Skeletal muscle cell (primary cell): ENCODE data around the gene MS4A18.
"Not testable (repeated sequence)": the region's sequence is repeated elsewhere in the genome, so short reads cannot be mapped to it uniquely, and the experiment has no call there.

Experiments used
- DNase-seq: peaks from one replicate; pipeline ENCODE4 v3.0.0-alpha.2; 2010; ENCODE audit warnings: low read depth
- H3K4me3 ChIP-seq: 2 replicates; pipeline ENCODE4 v1.5.1; 2011; ENCODE audit warnings: low read depth, mild to moderate bottlenecking, control low read depth, low read length, moderate library complexity

The MS4A18 gene

DNA sequence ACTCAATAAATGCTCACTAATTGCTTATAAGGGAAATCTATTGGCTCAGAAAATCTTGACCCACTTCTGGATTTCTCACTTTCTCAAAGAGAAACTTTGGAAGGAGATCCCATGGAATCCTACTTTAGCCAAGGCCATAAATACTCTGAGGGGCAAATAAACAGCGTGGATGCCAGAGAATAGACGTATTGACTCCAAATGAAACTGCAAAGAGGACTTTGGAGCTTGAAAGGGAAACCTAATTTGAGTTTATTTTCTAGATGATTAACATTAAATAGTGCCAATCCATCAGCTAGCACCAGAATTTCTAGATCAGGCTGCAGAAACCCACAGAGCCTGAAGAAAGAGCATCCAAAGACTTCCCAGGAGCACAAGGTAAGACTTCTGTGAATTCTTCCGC lies at the start of gene MS4A18:
Gene MS4A18 (plus strand): TSS at position 301 of the 400 bp plus-strand sequence.
- no peak within 1 kb of the TSS for H3K4me3 ChIP-seq
- no peak for DNase-seq

DNA sequence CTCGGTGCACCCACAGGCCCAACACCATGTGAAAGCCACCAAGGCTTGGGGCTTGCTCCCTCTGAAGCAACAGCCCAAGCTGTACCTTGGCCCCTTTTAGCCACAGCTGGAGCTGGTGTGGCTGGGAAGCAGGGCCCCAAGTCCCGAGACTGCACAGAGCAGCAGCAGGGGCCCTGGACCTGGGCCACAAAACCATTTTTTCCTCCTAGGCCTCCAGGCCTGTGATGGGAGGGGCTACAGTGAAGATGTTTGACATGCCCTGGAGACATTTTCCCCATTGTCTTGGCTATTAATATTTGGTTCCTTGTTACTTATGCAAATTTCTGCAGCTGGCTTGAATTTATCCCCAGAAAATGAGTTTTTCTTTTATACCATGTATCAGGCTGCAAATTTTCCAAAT lies 46.3 kb upstream of the MS4A18 start:
- not testable (repeated sequence) for H3K4me3 ChIP-seq, DNase-seq

DNA sequence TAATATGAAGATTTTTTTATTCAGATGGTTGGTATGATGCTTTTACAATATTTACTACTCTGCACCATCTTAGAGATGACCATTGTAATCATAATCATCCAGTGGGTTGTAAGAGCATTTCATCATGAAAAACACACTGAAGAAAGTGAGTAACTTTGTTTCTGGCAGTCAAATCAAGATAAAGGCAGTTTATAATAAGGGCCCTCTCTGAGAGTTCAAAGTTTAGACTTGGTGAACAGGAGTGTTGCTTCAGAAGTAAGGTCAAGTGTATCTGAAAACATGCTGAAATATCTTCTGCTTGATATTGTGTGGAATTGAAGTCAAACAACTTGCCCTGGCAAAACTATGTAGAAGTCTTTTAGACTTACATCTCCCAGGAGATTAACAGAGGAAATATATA lies 44.6 kb upstream of the MS4A18 start:
- DNase-seq: no peak
- H3K4me3 ChIP-seq: no peak overlapping the region

DNA sequence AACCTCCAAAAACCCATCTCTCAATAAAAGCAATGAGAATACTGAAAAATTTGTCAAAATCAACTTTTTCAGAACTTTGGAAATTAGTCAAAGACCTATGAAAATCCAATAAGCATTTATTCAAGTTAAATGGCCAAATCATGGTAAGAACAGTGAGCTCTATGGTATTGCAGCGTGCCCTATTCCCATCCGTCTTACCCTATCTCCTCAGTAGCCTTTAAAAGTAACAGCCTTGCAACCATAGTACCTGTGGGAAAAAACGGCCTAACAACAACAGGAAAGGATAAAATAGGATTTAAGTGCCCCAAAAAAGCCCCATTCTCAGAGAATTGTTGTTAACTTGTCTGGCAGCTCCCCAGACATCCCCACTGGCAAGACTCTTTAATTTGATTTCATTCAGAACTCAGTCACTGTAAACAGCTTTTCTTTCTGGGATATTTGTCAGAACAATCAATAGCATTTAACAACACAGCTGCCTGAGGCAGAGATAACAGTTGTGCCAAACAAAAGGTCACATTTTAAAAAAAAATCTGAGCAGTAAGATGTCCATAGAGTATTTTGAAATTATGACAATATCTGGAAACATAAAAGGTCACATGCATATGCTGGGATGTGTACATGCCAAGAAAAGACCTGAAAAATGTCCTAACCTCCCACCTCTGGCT lies 43.9 kb upstream of the MS4A18 start:
- no peak for DNase-seq
- no peak overlapping the region for H3K4me3 ChIP-seq

DNA sequence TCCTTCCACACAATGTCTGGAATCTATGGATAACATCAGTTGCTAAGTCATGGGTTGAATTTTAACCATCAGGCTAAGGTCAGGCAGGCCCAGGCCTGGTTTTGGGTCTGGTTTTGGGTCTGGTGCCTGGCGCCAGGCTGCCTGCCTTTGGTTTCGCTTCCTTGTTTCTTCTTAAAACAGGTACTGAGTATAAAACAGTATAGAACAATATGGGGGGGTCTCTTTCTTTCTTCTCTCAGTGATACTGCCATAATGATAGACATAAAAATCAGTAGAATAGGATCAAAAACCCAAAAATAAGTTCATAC lies 40.0 kb upstream of the MS4A18 start:
- H3K4me3 ChIP-seq, DNase-seq: not testable (repeated sequence)

DNA sequence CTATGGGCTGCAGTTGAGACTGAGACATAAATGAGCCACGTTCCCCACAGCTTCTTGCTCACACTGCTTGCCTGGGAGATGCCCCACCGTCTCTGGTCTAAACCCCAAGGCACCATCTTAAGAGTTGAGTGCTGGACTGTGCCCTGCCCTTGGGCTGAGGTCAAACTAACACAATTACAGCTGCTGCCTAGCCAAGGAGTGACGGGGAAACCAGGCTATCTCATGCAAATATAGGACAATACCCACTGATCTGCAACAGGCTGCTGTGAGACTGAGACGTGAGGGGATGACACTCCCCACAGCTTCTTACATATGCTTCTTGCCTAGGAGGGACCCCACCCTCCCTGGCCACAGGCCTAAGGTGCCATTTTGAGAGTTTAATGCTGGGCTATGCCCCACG lies 32.9 kb upstream of the MS4A18 start:
- no peak for DNase-seq

DNA sequence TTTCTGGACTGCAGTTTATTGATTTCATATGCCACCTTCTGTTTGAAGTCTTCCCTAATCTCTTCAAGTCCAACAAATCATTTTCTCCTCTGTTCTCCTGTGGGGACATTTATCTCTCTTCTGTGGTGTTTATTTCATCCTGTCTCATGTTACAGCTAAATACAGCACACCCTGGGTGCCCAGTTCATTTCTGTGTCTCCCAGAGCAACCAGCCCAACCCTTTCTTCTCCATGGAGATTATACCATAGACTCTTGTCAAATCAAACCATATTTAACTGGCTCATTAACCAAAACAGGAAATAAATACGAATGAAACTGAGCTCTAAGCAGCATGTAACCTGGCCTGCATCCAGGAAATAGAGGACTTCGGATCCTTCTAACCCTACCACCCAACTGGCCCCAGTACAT lies 25.2 kb upstream of the MS4A18 start, which contains the start of gene MS4A8:
Gene MS4A8 (plus strand): TSS at position 329 of the 408 bp plus-strand sequence. CDS start 1,249 bp downstream, outside the sequence.
- no peak for DNase-seq
- H3K4me3 ChIP-seq: no peak within 1 kb of the TSS

More for the DNA sequence above, 32.9 kb upstream of the MS4A18 start:
- H3K4me3 ChIP-seq: no peak overlapping the region

DNA sequence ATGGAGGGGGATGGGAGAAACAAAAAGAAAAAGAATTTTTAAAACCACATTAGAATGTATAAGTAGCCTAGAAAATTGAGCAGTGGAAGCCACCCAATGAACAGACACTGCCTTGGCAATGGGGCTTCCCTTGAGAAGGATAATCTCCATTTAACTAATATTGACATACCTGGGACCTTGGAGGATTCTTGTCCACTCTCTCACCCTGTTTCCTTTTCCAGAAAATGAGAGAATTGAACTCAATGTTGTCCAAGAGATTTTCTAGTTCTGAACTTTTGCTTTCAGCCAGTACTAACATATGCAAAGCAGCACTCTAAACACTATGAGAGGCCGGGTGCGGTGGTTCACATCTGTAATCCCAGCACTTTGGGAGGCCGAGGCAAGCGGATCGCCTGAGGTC lies 24.6 kb upstream of the MS4A18 start:
- no peak overlapping the region for H3K4me3 ChIP-seq
- no peak for DNase-seq

DNA sequence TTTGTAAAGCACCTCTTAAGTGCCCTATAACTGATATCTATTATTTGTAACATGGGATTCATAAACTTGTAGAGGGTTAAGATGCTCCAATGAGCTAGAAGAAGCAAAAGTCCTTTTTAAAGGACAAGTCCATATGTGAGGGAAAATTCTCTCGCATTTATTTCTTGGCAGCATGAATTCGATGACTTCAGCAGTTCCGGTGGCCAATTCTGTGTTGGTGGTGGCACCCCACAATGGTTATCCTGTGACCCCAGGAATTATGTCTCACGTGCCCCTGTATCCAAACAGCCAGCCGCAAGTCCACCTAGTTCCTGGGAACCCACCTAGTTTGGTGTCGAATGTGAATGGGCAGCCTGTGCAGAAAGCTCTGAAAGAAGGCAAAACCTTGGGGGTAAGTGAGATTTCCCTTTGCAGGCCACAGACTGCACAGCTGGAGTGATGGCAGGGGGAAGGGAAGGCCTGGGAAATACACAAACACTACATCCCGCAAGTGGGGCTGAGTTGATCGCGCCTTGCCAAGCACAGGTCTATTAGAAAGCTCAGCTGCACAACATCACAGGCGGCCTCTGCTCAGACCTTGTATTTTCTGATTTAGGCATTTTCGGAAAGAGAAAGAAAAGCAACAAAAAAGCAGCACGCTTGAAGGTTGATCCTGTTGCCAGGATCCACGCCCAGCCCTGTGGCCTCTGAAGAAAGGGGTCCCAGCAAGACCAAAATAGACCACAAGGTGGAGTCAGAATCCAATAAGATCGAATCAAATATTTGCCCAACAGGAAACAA lies 23.6 kb upstream of the MS4A18 start:
- no peak overlapping the region for H3K4me3 ChIP-seq
- no peak for DNase-seq

DNA sequence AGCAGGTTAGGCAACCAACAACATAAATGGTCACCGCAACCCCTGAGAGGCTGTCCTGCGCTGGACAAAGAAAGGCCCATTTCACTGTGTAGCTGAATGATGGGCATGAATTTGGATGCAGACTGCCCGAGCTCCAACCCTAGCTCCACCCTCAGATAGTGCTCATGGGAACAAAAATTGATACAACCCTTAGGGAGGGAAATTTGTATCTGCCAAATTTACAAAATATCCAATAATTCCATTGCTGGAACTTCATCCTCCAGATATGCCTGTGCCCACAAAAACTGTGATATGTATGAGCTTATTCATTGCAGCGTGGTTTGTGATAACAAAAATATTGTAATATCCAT lies 23.1 kb upstream of the MS4A18 start:
- no peak for DNase-seq
- no peak overlapping the region for H3K4me3 ChIP-seq

DNA sequence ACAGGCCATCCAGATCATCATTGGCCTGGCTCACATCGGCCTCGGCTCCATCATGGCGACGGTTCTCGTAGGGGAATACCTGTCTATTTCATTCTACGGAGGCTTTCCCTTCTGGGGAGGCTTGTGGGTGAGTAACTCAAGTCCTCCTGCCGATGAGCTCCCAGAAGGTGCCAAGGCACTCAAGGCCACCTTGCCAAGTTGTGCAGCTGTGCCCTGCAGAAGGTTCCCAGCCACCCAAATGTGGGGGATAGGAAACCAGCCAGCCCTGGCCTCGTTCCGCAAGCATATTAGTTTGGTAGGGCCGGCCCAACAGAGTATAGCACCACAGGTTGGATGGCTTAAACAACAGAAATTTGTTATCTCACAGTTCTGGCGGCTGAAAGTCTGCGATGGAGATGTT lies 21.1 kb upstream of the MS4A18 start:
- DNase-seq: no peak
- H3K4me3 ChIP-seq: no peak overlapping the region

DNA sequence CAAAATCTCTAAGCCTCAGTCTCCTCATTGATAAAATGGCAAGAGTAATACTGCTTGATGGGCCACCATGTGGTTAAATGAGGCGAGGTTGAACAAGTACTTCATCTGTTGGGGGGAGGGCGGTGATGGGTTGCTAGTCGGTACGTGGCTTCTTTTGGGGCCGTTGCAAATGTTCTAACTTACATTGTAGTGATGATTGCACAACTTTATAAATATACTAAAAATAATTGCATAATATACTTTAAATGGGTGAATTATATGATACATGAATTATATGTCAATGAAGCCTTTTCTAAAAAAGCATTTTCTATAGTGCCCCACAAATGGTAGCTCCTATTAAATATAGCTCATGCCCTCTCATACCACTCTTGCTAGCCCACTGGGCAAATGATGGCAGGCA lies 18.6 kb upstream of the MS4A18 start:
- H3K4me3 ChIP-seq: no peak overlapping the region
- no peak for DNase-seq

DNA sequence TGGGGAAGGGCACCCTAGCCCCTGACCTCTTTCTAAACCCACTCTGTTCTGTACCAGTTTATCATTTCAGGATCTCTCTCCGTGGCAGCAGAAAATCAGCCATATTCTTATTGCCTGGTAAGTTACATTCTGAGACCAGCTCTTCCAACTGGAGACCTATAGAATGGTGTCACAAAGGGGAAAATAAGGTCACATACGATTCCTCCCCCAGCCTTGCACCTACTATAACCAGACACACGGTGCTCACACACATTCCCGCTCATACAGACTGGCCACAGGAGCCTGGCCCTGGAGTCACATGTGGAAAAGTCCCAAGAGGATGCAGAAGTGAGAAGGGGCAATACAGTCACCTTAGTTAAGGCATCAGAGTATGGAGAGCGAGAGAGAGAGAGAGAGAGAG lies 17.6 kb upstream of the MS4A18 start:
- no peak for DNase-seq
- H3K4me3 ChIP-seq: no peak overlapping the region

DNA sequence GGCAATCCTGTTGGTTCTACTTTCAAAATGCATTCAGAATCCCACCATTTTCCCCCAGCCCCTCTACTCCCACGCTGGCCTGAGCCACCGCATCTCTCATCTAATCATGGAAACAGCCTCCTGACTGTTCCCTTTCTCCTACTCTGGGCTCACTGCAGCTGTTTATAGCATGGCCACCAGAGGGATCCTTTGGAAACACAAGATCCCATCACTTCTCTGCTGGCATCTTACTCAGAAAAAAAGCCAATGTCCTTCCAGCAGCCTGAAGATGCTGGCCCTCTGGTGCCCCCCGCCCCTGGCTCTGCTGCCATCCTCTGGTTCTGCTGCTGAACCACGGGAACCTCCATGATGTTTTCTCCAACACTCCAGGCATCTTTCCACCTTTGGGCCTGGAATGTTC lies 14.0 kb upstream of the MS4A18 start:
- DNase-seq: no peak
- H3K4me3 ChIP-seq: no peak overlapping the region

DNA sequence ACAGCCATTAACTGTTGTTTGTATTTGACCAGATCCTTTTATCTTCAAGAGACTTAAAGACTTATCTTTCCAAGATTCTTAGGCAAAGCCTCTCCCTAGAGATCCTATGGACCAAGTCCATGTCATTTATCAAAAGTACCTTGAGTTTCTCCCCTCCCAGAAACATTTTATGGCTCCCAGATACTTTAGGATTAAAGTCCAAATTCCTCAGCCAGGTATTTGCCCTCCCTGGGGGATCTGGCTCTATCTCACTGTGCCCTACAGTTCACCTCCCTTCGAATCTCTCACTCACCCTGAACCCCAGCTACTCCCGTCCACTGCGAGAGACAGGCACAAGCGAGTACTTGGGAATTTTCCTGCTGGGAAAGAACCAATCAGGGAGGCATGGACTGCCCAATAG lies 13.2 kb upstream of the MS4A18 start:
- DNase-seq: no peak

DNA sequence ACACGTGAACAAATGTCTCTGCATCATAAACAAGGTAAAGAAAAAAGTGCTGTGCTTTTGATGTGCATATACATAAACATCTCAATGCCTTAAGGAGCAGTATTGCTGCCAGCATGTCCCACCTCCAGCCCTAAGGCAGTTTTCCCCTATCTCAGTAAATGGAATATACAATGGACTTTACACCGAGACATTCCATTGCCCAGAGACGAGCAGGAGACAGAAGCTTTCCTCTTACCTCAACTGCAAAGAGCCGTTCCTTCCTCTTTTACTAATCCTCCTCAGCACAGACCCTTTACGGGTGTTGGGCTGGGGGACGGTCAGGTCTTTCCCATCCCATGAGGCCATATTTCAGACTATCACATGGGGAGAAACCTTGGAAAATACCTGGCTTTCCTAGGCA lies 11.1 kb upstream of the MS4A18 start:
- not testable (repeated sequence) for DNase-seq, H3K4me3 ChIP-seq

More for the DNA sequence above, 13.2 kb upstream of the MS4A18 start:
- no peak overlapping the region for H3K4me3 ChIP-seq

DNA sequence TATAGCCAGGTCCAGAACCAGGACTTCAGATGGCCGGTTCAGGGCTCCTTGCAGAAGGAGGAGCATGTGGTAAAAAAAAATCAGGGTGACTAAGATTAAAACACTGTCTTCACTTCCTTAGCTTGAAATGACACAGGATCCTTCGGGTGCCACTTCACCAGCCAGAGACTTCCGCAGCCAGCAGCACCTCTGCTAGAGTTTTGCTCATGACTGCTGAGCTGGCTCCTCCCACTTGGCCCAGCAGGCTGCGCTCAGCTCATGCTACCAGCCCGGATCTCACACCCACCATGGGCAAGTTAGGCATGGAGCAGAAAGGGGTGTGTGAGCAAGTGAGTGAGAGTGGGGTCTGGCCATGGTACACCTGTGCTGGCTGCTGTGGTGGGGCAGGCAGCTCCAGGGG lies 6.6 kb upstream of the MS4A18 start:
- no peak for DNase-seq
- H3K4me3 ChIP-seq: no peak overlapping the region

DNA sequence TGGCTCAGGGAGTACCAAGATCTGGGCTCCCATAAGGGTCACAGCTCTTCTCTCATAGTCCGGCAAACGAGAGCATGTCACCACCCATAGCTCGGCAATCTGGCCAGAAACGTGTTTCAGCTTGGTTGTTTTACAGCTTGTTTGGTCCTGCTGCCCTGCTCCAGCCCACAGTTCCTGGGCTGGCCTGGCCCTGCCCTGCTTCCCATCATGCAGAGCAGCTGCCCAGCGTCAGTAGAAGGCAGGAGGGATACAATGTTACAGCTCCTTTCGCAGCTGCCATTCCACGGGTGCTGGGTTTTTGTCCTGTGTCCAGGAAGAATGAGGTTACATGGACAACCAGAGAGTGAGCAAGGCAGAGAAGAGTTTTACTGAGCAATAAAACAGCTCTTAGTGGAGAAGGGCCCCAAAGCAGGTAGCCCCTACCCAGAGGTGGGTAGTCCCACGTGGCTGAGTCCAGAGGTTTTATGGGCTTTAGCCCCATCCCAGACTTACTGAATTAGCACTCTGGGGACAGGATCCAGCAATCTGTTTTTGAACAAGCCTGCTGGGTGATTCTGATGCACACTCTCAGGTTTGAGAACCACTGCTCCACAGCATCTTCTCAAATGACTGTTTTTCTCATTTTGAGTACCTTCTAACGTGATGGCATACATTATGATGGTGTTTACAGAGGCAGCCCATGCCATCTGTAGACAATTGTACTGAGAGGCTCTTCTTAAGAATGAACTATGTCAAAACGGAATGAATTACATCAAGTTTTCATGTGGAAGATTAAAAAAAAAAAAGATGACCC lies 5.8 kb upstream of the MS4A18 start:
- DNase-seq: no peak
- no peak overlapping the region for H3K4me3 ChIP-seq

DNA sequence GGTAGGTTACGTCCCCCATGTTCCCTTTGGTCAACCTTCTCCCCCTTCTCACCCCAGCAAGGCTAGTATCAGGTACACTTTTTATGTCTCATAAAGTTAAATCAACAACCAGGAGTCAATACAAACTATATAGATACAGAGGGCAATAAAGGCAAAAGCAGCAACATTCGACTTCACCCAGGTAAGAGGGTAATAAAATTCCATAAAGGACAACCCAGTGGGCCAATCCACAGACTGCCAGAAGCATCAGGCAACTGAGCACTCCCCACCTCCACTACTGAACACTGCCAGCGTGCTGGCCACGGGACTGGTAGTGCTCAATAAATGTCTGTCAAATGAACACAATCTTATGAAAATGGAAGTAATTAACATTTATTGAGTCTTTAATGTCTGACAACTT lies 5.1 kb upstream of the MS4A18 start:
- no peak overlapping the region for H3K4me3 ChIP-seq
- DNase-seq: no peak

DNA sequence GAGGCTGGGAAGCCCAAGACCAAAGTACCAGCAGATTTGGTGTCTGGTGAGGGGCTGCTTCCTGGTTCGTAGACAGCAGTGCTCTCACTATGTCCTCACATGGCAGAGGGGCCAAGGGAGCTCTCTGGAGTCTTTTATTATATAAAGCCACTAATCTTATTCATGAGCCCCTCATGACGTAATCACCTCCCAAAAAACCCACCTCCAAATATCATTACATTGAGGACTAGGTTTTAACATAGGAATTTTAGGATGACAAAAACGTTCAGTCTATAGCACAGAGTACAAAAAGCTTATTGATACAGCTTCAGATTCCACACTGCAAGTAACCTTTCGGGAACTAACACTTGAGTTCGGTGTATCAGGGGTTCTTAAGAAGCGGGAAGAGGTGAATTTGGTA lies 4.1 kb upstream of the MS4A18 start:
- no peak overlapping the region for H3K4me3 ChIP-seq
- DNase-seq: no peak

DNA sequence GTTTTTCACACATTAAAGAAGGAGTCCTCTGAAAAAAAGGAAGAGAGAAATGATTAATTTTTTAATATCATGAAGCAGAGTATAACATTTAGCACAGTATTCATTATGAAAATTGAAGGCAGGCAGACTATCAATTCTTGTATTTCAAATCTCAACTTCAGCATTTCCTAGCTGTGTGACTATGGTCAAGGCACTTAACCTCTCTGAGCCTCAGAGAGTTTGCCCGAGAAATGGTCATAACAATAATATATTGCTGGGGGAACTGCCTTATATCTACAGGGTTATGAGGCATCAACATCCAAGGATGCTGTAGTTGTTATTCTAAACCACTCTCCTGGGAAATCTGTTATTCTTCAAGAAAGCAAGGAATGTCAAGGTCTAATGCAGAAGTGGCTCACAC lies 1.1 kb downstream of the MS4A18 start:
- no peak overlapping the region for H3K4me3 ChIP-seq

More for the DNA sequence above, 1.1 kb downstream of the MS4A18 start:
- no peak for DNase-seq
